ENCODE measurements around the gene IL20RA. TPM values are rescaled to one million over a fixed set of nuclear protein-coding genes. Genes with fewer than 3 reads are reported as not detected.

IL20RA gene
- total and polyA plus RNA-seq, 2 experiments from 2014 or later: 2.6 to 3.5 TPM

GRCh38 chr6:137010128-137010718, 34.5 kb downstream of the IL20RA start:
- H3F3A ChIP-seq (replicated peaks; ENCODE audit: low read depth): no peaks in the 10 kb centered on the region
- no peaks in the 10 kb centered on the region for H4K20me1 ChIP-seq (replicated peaks; ENCODE audit: insufficient read depth)
- no peaks in the 10 kb centered on the region for H3K79me2 ChIP-seq (replicated peaks; ENCODE audit: insufficient read depth)
- H3K27ac Mint-ChIP-seq: no peak overlapping the region
- ATAC-seq (no peak), DNase-seq (ENCODE audit: low spot score) (no peak)
- no peak overlapping the region for H3K27ac ChIP-seq (ENCODE audit: low read depth)
- no peaks in the 10 kb centered on the region for H3K36me3 Mint-ChIP-seq (ENCODE audit: low read depth)
- no peak for TF ChIP-seq EZH2 (IDR thresholded peaks at IDR 0.05; ENCODE audit: low read depth, unreplicated experiment)
- TF ChIP-seq STAT1 (IDR thresholded peaks at IDR 0.05; ENCODE audit: unreplicated experiment): no peak
- no peak for TF ChIP-seq ZNF462 (CRISPR knock-in tag; IDR thresholded peaks at IDR 0.05)
- TF ChIP-seq CTCF (conservative IDR thresholded peaks at IDR 0.05; ENCODE audit: low read depth in 2 of 2): no peak
- no peak for TF ChIP-seq NANOG (IDR thresholded peaks at IDR 0.05; ENCODE audit: borderline replicate concordance)
- no peak for TF ChIP-seq ZNF331 (CRISPR knock-in tag; IDR thresholded peaks at IDR 0.05; ENCODE audit: low read depth)
- TF ChIP-seq ZNF114 (CRISPR knock-in tag; IDR thresholded peaks at IDR 0.05): no peak
- TF ChIP-seq EZH2phosphoT487 (IDR thresholded peaks at IDR 0.05; ENCODE audit: unreplicated experiment): no peak
- TF ChIP-seq JUNB (IDR thresholded peaks at IDR 0.05; ENCODE audit: unreplicated experiment): no peak
- TF ChIP-seq ETS1 (IDR thresholded peaks at IDR 0.05): no peak
- TF ChIP-seq REST (IDR thresholded peaks at IDR 0.05; ENCODE audit: unreplicated experiment): no peak
- no peak for TF ChIP-seq CREB1 (CRISPR knock-in tag; IDR thresholded peaks at IDR 0.05; ENCODE audit: low read depth)
- no peak for TF ChIP-seq POLR2AphosphoS5 (IDR thresholded peaks at IDR 0.05; ENCODE audit: low read depth)
- H2AFZ ChIP-seq: no peak overlapping the region
- H3K27me3 ChIP-seq (ENCODE audit: insufficient read depth): no peaks in the 10 kb centered on the region
- peaks cover 4% of the 10 kb centered on the region; the same call in 1 of the 2 replicates for H3K9me2 ChIP-seq (ENCODE audit: insufficient read depth)
- H3K9me3 Mint-ChIP-seq: no peaks in the 10 kb centered on the region
- H3K4me3 Mint-ChIP-seq: no peak overlapping the region
- no peaks in the 10 kb centered on the region for H3K4me1 ChIP-seq (ENCODE audit: insufficient read depth)
- no peaks in the 10 kb centered on the region for H3K36me3 ChIP-seq (ENCODE audit: insufficient read depth)
- no peak overlapping the region for H3K4me2 ChIP-seq
- no peak overlapping the region for H3K4me3 ChIP-seq
- H3K27me3 Mint-ChIP-seq (ENCODE audit: insufficient read depth, low read depth, poor library complexity): peaks cover 2% of the 10 kb centered on the region
- no peaks in the 10 kb centered on the region; the same call in 2 of the 3 replicates for H3K4me1 Mint-ChIP-seq
